C4-2B (cell line): Measurements from ENCODE around the gene FREM2.

Experiments used
- H3K27ac ChIP-seq: fragments of 450-650 bp; 2 replicates; pipeline ENCODE4 v1.5.1; 2017
- CTCF ChIP-seq: fragments of 450-650 bp; conservative IDR thresholded peaks from 2 replicates; pipeline ENCODE4 v1.5.1; 2017; ENCODE audit warnings: mild to moderate bottlenecking
- ZFX ChIP-seq: fragments of 450-650 bp; IDR thresholded peaks from 2 replicates; pipeline ENCODE4 v1.6.1; 2017

The FREM2 gene

GRCh38 chr13:38862443-38862842 lies 175.6 kb downstream of the FREM2 start:
- TF ChIP-seq CTCF (no peak), ZFX (no peak)
- no peak overlapping the region for H3K27ac ChIP-seq

GRCh38 chr13:38863536-38863935 lies 176.7 kb downstream of the FREM2 start:
- no peak for TF ChIP-seq ZFX
- TF ChIP-seq CTCF: no peak
- no peak overlapping the region for H3K27ac ChIP-seq

GRCh38 chr13:38866649-38867048 lies 179.8 kb downstream of the FREM2 start:
- no peak overlapping the region for H3K27ac ChIP-seq
- TF ChIP-seq CTCF: peak; percentile 33
- TF ChIP-seq ZFX: no peak

- TF ChIP-seq CTCF (no peak), ZFX (no peak)
- H3K27ac ChIP-seq: no peak overlapping the region
Observed at GRCh38 chr13:38868399-38868798, 181.5 kb downstream of the FREM2 start.

GRCh38 chr13:38868870-38869269 lies 182.0 kb downstream of the FREM2 start:
- TF ChIP-seq CTCF (no peak), ZFX (no peak)
- H3K27ac ChIP-seq: no peak overlapping the region

- H3K27ac ChIP-seq: no peak overlapping the region
- TF ChIP-seq ZFX (no peak), CTCF (no peak)
Observed at GRCh38 chr13:38871275-38871674, 184.4 kb downstream of the FREM2 start.

GRCh38 chr13:38872693-38873092 lies 185.8 kb downstream of the FREM2 start:
- no peak overlapping the region for H3K27ac ChIP-seq
- TF ChIP-seq CTCF (peak; percentile 66), ZFX (no peak)
